ENCODE data around the gene PRMT9.

DNA sequence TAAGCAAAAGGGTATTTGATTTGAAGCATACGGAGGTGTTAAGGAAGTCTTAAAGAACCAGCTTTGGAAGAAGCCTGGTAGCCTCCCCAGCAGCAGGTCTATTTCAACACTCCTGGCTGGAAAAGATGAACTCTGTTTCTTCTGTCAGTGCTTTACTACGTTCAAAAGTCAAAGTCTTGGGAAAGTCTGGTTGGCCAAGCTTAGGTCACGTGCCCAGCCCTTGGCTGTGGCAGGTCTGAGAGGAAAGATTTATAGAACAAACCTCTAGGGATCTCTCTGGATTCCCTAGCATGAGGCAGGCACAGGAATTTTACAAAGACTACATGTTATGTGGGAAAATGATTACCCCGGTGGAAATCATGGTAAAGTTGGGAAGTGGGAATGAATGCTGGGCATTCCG is 39.4 kb upstream of the PRMT9 start:
- TF ChIP-seq, protein P1, sequence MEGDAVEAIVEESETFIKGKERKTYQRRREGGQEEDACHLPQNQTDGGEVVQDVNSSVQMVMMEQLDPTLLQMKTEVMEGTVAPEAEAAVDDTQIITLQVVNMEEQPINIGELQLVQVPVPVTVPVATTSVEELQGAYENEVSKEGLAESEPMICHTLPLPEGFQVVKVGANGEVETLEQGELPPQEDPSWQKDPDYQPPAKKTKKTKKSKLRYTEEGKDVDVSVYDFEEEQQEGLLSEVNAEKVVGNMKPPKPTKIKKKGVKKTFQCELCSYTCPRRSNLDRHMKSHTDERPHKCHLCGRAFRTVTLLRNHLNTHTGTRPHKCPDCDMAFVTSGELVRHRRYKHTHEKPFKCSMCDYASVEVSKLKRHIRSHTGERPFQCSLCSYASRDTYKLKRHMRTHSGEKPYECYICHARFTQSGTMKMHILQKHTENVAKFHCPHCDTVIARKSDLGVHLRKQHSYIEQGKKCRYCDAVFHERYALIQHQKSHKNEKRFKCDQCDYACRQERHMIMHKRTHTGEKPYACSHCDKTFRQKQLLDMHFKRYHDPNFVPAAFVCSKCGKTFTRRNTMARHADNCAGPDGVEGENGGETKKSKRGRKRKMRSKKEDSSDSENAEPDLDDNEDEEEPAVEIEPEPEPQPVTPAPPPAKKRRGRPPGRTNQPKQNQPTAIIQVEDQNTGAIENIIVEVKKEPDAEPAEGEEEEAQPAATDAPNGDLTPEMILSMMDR (IDR thresholded peaks at IDR 0.05): no peak
- no peak for TF ChIP-seq POLR2A (IDR thresholded peaks at IDR 0.05)
